DMS79 (cell line): ENCODE measurements around the gene SPINT2.

Experiments used
- DNase-seq: peaks from one replicate; lab custom pipeline; 2025; lab: John Stamatoyannopoulos, UW

Gene SPINT2

GRCh38 chr19:38267761-38268483 lies 3.5 kb downstream of the SPINT2 start:
- no peak for DNase-seq

GRCh38 chr19:38268539-38268938 lies 4.2 kb downstream of the SPINT2 start:
- no peak for DNase-seq

- DNase-seq: no peak
Measured at GRCh38 chr19:38270587-38271167, 6.3 kb downstream of the SPINT2 start.

GRCh38 chr19:38273499-38273898 lies 9.1 kb downstream of the SPINT2 start:
- DNase-seq: no peak

- DNase-seq: no peak
Measured at GRCh38 chr19:38274739-38275138, 10.4 kb downstream of the SPINT2 start.

- DNase-seq: no peak
Measured at GRCh38 chr19:38276942-38277517, 12.7 kb downstream of the SPINT2 start.

GRCh38 chr19:38277549-38277948 lies 13.2 kb downstream of the SPINT2 start:
- no peak for DNase-seq

- DNase-seq: no peak
Measured at GRCh38 chr19:38277969-38278680, 13.8 kb downstream of the SPINT2 start.

GRCh38 chr19:38278751-38279150 lies 14.4 kb downstream of the SPINT2 start:
- no peak for DNase-seq

- no peak for DNase-seq
Measured at GRCh38 chr19:38280030-38280921, 15.9 kb downstream of the SPINT2 start.

GRCh38 chr19:38281811-38282566 lies 17.6 kb downstream of the SPINT2 start:
- DNase-seq: no peak

- DNase-seq: no peak
Measured at GRCh38 chr19:38283271-38283670, 18.9 kb downstream of the SPINT2 start.

GRCh38 chr19:38284422-38284821 lies 20.0 kb downstream of the SPINT2 start:
- DNase-seq: no peak

- DNase-seq: no peak
Measured at GRCh38 chr19:38285567-38285966, 21.2 kb downstream of the SPINT2 start.

- DNase-seq: no peak
Measured at GRCh38 chr19:38287604-38288003, 23.2 kb downstream of the SPINT2 start.

GRCh38 chr19:38288123-38288855 lies 23.9 kb downstream of the SPINT2 start:
- no peak for DNase-seq

GRCh38 chr19:38289955-38290354 lies 25.6 kb downstream of the SPINT2 start:
- DNase-seq: no peak

- DNase-seq: no peak
Measured at GRCh38 chr19:38290631-38291147, 26.3 kb downstream of the SPINT2 start.

- DNase-seq: no peak
Measured at GRCh38 chr19:38291855-38292254, 27.5 kb downstream of the SPINT2 start.

GRCh38 chr19:38293281-38293680 lies 28.9 kb downstream of the SPINT2 start:
- DNase-seq: no peak
